Left ventricle myocardium inferior (tissue), 1 donor: Measurements from ENCODE around the gene FBXO33. TPM values are rescaled to one million over a fixed set of nuclear protein-coding genes. Genes with fewer than 3 reads are reported as not detected.
A peak's percentile ranks its signal among the peaks of the same experiment; 100 is the strongest.

Source experiments
- DNase-seq: peaks from one replicate; pipeline ENCODE4 v3.0.0-alpha.2; 2020
- H3K27ac ChIP-seq: fragments of 200-600 bp; replicated peaks from 2 replicates; pipeline ENCODE4 v1.8.0; 2021
- H3K27me3 ChIP-seq: fragments of 200-600 bp; 2 replicates; pipeline ENCODE4 v1.8.0; 2021; ENCODE audit warnings: low read depth
- H3K36me3 ChIP-seq: fragments of 200-600 bp; 2 replicates; pipeline ENCODE4 v1.8.0; 2021
- H3K4me1 ChIP-seq: fragments of 200-600 bp; 2 replicates; pipeline ENCODE4 v1.8.0; 2021
- H3K4me3 ChIP-seq: fragments of 200-600 bp; 2 replicates; pipeline ENCODE4 v1.8.0; 2021; ENCODE audit warnings: mild to moderate bottlenecking, moderate library complexity
- H3K9me3 ChIP-seq: fragments of 200-600 bp; replicated peaks from 2 replicates; pipeline ENCODE4 v1.8.0; 2021
- intact Hi-C: fragments of 100-400 bp; cut with micrococcal nuclease; formaldehyde crosslinking; loops from one replicate; pipeline ENCODE4 v1.11.0; 2022
- total RNA-seq: library from RNA; stranded (reverse); fragmentation: NEBNext Ultra II Directional; extraction: Animal tissue kit (Norgen Biotek cat#: 25700); gene quantifications from one replicate; pipeline ENCODE4 v1.2.1, GENCODE V29; 2021
- TF ChIP-seq, protein P1 (sequence below): fragments of 200-600 bp; IDR thresholded peaks from 2 replicates; pipeline ENCODE4 v1.8.0; 2021; ENCODE audit warnings: antibody characterized with exemption, mild to moderate bottlenecking, borderline replicate concordance
- donor health status: DM: no; HTN: yes; CAD: no; lungs with severe emphysema.

FBXO33 gene
- total RNA-seq, 1 donor from 2014 or later = 4.8 TPM

DNA sequence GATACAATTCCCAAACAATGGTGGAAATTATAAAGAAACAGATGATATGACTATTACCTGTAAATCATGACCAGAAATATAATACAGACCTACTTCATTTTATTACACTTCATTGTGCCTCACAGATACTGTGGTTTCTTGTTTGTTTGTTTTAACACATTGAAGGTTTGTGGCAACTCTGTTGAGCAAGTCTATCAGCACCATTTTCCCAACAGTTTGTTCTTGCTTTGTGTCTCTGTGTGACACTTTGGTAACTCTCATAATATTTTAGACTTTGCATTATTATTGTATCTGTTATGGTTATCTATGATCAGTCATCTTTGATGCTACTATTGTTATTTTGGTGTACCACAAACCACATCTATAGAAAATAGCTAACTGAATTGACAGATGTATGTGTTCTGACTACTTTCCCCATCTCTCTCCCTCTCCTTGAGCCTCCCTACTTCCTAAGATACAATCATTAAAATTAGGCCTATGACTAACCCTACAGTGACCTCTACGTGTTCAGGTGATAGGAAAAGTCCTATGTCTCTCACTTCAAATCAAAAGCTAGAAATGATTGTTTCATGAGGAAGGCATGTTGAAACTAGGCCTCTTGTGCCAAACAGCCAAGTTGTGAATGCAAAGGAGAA lies 49.1 kb downstream of the FBXO33 start:
- Histone ChIP-seq H3K4me1 (peaks cover 3% of the 10 kb centered on the region), H3K9me3 (no peaks in the 10 kb centered on the region), H3K27ac (no peak overlapping the region), H3K36me3 (no peaks in the 10 kb centered on the region), H3K27me3 (no peaks in the 10 kb centered on the region), H3K4me3 (no peak overlapping the region)
- TF ChIP-seq, protein P1, sequence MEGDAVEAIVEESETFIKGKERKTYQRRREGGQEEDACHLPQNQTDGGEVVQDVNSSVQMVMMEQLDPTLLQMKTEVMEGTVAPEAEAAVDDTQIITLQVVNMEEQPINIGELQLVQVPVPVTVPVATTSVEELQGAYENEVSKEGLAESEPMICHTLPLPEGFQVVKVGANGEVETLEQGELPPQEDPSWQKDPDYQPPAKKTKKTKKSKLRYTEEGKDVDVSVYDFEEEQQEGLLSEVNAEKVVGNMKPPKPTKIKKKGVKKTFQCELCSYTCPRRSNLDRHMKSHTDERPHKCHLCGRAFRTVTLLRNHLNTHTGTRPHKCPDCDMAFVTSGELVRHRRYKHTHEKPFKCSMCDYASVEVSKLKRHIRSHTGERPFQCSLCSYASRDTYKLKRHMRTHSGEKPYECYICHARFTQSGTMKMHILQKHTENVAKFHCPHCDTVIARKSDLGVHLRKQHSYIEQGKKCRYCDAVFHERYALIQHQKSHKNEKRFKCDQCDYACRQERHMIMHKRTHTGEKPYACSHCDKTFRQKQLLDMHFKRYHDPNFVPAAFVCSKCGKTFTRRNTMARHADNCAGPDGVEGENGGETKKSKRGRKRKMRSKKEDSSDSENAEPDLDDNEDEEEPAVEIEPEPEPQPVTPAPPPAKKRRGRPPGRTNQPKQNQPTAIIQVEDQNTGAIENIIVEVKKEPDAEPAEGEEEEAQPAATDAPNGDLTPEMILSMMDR = no peak
- no peak for DNase-seq
- intact Hi-C loops = no loop called here

- peaks cover 3% of the 10 kb centered on the region for H3K4me1 ChIP-seq
- no peak overlapping the region for H3K27ac ChIP-seq
These were observed 49.8 kb downstream of the FBXO33 start for GRCh38 chr14:39382463-39382862.

GRCh38 chr14:39381366-39381765 lies 50.9 kb downstream of the FBXO33 start:
- H3K4me1 ChIP-seq = peaks cover 14% of the 10 kb centered on the region
- no peak for DNase-seq
- H3K9me3 ChIP-seq = no peaks in the 10 kb centered on the region
- H3K27me3 ChIP-seq = no peaks in the 10 kb centered on the region
- no peak overlapping the region for H3K4me3 ChIP-seq
- H3K36me3 ChIP-seq = no peaks in the 10 kb centered on the region
- no peak overlapping the region for H3K27ac ChIP-seq
- intact Hi-C loops = no loop called here
- TF ChIP-seq, protein P1 = no peak

More at GRCh38 chr14:39382463-39382862, 49.8 kb downstream of the FBXO33 start:
- no peak for DNase-seq
- Histone ChIP-seq H3K4me3 (no peak overlapping the region), H3K27me3 (no peaks in the 10 kb centered on the region), H3K9me3 (no peaks in the 10 kb centered on the region), H3K36me3 (no peaks in the 10 kb centered on the region)
- TF ChIP-seq, protein P1 = no peak
- intact Hi-C loops = no loop called here

GRCh38 chr14:39376667-39377403 lies 55.4 kb downstream of the FBXO33 start:
- Histone ChIP-seq H3K9me3 (no peaks in the 10 kb centered on the region), H3K36me3 (no peaks in the 10 kb centered on the region), H3K27me3 (no peaks in the 10 kb centered on the region), H3K27ac (peak overlapping the region; percentile 48), H3K4me1 (peaks cover 15% of the 10 kb centered on the region), H3K4me3 (no peak overlapping the region)
- TF ChIP-seq, protein P1 = no peak
- intact Hi-C loops = no loop called here
- no peak for DNase-seq

DNA sequence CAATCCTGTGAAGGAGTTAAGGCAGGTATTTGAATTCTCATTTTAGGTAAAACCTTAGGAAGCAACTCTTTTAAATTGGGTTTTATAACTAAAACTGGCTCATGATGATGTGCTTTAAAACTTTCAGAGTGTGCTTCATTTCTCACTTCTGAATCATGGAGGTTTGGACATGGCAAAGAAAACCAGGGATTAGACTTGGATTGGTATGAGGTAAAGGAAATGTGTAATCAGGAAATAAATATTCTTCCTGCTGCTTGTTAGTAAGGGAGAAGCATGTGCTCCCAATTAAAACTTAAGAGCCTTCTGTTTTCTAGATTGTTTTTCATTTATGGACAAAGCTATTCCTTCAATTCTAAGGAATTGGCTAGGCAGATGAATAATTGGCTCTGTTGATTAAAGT lies 57.4 kb downstream of the FBXO33 start:
- Histone ChIP-seq H3K4me1 (peaks cover 15% of the 10 kb centered on the region), H3K27ac (no peak overlapping the region), H3K27me3 (no peaks in the 10 kb centered on the region), H3K9me3 (no peaks in the 10 kb centered on the region), H3K36me3 (peaks cover 10% of the 10 kb centered on the region), H3K4me3 (no peak overlapping the region)
- TF ChIP-seq, protein P1 = no peak
- intact Hi-C loops = no loop called here
- DNase-seq = no peak
